ENCODE results near the gene GIT1.

The GIT1 gene

DNA sequence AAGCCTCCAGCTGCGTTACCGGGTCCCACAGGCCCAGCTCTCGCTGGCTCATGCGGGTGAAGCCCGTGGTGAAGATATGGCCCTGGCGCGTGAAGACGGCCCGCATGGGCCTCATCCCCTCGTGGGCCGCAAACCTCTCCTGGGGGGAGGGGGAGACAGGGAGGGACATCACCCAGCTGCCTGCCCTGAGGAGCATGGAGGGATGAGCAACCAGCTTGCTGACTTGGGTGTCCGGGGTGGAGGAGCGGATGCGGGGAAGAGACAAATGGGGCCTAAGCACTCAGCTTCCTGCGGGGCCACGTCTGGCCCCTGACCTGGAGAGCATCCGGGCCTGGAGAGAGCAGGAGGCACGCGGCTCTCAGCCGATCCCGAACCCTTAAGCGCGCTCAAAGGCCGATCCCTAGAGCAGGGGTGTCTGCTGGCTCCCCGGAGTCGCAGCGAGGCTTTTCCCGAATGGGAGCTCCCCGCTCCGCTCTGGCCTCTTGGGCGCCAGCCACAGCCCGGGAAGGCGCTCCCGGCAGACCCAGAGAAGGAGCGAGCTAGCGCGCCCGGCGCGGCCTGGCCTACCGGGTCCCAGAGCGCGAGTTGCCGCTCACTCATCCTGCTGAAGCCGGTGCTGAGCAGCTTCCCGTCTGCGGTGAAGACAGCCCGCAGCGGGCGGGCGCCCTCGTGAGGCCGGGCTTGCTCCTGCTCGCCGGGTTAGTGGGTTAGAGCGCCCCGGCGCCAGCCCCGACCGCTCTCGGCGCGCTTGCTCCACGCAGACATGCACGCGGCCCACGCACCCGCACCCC is 28.2 kb upstream of the GIT1 start:
- TF ChIP-seq, protein P1, sequence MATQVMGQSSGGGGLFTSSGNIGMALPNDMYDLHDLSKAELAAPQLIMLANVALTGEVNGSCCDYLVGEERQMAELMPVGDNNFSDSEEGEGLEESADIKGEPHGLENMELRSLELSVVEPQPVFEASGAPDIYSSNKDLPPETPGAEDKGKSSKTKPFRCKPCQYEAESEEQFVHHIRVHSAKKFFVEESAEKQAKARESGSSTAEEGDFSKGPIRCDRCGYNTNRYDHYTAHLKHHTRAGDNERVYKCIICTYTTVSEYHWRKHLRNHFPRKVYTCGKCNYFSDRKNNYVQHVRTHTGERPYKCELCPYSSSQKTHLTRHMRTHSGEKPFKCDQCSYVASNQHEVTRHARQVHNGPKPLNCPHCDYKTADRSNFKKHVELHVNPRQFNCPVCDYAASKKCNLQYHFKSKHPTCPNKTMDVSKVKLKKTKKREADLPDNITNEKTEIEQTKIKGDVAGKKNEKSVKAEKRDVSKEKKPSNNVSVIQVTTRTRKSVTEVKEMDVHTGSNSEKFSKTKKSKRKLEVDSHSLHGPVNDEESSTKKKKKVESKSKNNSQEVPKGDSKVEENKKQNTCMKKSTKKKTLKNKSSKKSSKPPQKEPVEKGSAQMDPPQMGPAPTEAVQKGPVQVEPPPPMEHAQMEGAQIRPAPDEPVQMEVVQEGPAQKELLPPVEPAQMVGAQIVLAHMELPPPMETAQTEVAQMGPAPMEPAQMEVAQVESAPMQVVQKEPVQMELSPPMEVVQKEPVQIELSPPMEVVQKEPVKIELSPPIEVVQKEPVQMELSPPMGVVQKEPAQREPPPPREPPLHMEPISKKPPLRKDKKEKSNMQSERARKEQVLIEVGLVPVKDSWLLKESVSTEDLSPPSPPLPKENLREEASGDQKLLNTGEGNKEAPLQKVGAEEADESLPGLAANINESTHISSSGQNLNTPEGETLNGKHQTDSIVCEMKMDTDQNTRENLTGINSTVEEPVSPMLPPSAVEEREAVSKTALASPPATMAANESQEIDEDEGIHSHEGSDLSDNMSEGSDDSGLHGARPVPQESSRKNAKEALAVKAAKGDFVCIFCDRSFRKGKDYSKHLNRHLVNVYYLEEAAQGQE (IDR thresholded peaks at IDR 0.05; ENCODE audit: insufficient replicate concordance, low read depth), result no peak
- TF ChIP-seq GABPA (IDR thresholded peaks at IDR 0.05; ENCODE audit: low read depth) (no peak), SPI1 (IDR thresholded peaks at IDR 0.05; ENCODE audit: borderline replicate concordance, low read depth) (peak; percentile 38; the same call in 1 of the 2 replicates), POLR2AphosphoS5 (IDR thresholded peaks at IDR 0.05; ENCODE audit: low read depth) (peak; percentile 57)
- TF ChIP-seq, protein P2, sequence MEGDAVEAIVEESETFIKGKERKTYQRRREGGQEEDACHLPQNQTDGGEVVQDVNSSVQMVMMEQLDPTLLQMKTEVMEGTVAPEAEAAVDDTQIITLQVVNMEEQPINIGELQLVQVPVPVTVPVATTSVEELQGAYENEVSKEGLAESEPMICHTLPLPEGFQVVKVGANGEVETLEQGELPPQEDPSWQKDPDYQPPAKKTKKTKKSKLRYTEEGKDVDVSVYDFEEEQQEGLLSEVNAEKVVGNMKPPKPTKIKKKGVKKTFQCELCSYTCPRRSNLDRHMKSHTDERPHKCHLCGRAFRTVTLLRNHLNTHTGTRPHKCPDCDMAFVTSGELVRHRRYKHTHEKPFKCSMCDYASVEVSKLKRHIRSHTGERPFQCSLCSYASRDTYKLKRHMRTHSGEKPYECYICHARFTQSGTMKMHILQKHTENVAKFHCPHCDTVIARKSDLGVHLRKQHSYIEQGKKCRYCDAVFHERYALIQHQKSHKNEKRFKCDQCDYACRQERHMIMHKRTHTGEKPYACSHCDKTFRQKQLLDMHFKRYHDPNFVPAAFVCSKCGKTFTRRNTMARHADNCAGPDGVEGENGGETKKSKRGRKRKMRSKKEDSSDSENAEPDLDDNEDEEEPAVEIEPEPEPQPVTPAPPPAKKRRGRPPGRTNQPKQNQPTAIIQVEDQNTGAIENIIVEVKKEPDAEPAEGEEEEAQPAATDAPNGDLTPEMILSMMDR (IDR thresholded peaks at IDR 0.05; ENCODE audit: insufficient read depth, low read length), result peak; percentile 85
- peak overlapping the region; percentile 61 for H3K27ac ChIP-seq (replicated peaks)
- peak; percentile 79 to 92 for DNase-seq (ENCODE audit: low read depth in 1 of 2, low spot score in 1 of 2)
- H3K4me3 ChIP-seq (replicated peaks; ENCODE audit: insufficient read depth, low read length), result peak overlapping the region; percentile 18
- H3K27me3 ChIP-seq (ENCODE audit: insufficient read depth, poor library complexity, severe bottlenecking), result peaks cover 11% of the 10 kb centered on the region

DNA sequence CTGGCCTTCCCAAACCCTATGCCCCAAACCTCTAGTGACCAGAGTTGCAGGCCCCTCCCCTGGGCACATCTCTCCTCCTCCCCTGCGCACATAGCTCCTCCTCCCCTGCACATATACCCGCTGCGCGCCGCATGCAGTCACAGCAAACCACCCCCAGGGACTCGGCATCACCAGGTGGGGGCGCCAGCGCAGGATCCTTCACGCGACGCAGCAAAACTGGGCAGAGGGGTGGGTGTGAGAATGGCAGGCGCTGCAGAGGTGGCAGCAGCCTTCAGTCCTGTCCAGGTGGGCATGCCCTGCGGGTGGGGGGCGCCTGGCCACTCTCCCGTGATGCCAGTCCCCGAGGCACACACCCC is 27.7 kb upstream of the GIT1 start:
- TF ChIP-seq, protein P2 (IDR thresholded peaks at IDR 0.05; ENCODE audit: insufficient read depth, low read length), result peak; percentile 65
- TF ChIP-seq SPI1 (IDR thresholded peaks at IDR 0.05; ENCODE audit: borderline replicate concordance, low read depth), result no peak
- TF ChIP-seq, protein P1 (IDR thresholded peaks at IDR 0.05; ENCODE audit: insufficient replicate concordance, low read depth), result no peak
- peak; percentile 37; the same call in 1 of the 2 replicates for TF ChIP-seq POLR2AphosphoS5 (IDR thresholded peaks at IDR 0.05; ENCODE audit: low read depth)
- no peak for TF ChIP-seq GABPA (IDR thresholded peaks at IDR 0.05; ENCODE audit: low read depth)
- DNase-seq (ENCODE audit: low read depth in 1 of 2, low spot score in 1 of 2), result peak; percentile 73 to 93
- Histone ChIP-seq H3K4me3 (replicated peaks; ENCODE audit: insufficient read depth, low read length) (no peak overlapping the region), H3K27me3 (ENCODE audit: insufficient read depth, poor library complexity, severe bottlenecking) (peaks cover 11% of the 10 kb centered on the region), H3K27ac (replicated peaks) (peak overlapping the region; percentile 61; the same call in 1 of the 2 replicates)

DNA sequence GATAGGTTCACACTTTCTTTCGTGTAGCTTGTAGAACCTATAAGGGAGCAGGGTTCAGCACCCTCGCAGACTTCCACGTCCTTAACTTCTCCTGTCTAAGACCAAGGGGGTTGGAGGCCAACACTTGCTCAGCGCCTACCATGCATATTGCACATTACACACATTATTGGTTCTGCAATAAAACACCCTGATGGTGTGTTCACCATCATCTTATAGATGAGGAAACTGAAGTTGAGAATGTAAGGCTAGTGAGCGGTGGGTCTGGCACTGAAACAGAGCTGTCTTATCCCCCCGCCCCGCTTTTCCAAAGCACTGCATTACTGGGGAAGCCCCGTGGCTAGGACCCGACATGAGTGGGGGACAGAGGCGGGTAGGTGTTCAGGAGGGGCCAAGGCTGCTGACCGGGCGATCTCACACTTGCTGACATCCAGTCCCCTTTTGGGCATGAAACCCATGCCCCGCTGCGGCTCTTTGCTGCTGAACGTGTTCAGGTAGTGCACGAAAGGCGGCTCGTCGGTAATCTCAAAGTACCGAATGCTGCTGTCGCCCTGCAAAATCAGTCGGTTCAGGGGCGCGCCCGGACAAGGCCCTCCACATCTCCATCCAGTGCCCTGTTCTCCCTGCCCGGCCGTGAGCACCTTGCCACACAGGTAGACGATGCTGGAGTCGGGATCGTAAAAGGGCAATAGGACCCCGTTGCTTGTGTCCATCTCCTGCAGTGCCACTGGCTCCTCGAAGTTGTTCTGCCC is 27.0 kb upstream of the GIT1 start:
- TF ChIP-seq, protein P1 (IDR thresholded peaks at IDR 0.05; ENCODE audit: insufficient replicate concordance, low read depth), result no peak
- TF ChIP-seq SPI1 (IDR thresholded peaks at IDR 0.05; ENCODE audit: borderline replicate concordance, low read depth) (no peak), GABPA (IDR thresholded peaks at IDR 0.05; ENCODE audit: low read depth) (no peak), POLR2AphosphoS5 (IDR thresholded peaks at IDR 0.05; ENCODE audit: low read depth) (no peak)
- TF ChIP-seq, protein P2 (IDR thresholded peaks at IDR 0.05; ENCODE audit: insufficient read depth, low read length), result no peak
- no peak for DNase-seq (ENCODE audit: low read depth in 1 of 2, low spot score in 1 of 2)

More for the DNA sequence above, 27.0 kb upstream of the GIT1 start:
- Histone ChIP-seq H3K4me3 (replicated peaks; ENCODE audit: insufficient read depth, low read length) (peak overlapping the region; percentile 34), H3K27me3 (ENCODE audit: insufficient read depth, poor library complexity, severe bottlenecking) (peaks cover 8% of the 10 kb centered on the region), H3K27ac (replicated peaks) (no peak overlapping the region)
